HG02642 (cell line): ENCODE results near the gene KCNG4.

Experiments used
- ATAC-seq: cut with Tn5 transposase; IDR thresholded peaks from one replicate; pipeline ENCODE4 v1.9.1; 2021; ENCODE audit warnings: mild to moderate bottlenecking; ENCODE audit not compliant: unreplicated experiment, poor library complexity

The KCNG4 gene

DNA sequence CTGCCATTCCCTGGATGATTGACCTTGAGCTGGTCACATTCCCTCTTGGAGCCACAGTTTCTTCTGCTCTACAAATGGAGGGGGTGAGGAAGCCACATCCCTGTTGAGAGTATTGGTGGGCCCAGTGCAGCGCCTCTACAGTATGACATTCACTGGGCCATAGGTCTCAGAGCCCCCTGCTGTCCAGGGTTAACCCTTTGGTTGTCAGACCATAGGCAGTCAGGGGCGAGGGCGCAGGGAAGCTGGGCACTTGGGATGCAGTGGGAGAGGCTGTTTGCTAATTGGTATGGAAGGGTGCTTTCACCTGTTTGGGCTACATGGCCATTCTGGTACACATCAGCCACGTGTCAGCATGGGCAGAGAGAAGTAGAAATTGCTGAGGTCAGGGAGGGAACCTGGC lies 27.6 kb upstream of the KCNG4 start:
- ATAC-seq, result no peak

DNA sequence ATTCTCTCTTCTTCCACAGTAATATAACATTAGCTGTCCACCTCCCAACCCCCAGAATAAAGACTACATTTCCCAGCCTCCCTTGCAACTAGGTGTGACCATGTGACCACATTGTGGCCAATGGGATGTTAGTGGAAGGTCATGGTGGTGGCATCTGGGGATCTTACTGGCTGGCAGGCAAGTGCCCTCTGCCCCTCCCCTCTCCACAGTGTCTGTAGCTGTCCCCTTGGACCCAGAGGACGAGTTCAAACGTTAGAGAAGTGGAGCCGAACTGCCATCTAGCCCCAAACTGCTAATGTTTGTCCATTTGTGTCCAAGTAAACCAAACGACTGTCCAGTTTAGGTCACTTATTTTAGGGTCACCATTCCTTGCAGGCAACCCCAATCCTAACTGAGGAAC lies 26.6 kb upstream of the KCNG4 start:
- ATAC-seq, result no peak

DNA sequence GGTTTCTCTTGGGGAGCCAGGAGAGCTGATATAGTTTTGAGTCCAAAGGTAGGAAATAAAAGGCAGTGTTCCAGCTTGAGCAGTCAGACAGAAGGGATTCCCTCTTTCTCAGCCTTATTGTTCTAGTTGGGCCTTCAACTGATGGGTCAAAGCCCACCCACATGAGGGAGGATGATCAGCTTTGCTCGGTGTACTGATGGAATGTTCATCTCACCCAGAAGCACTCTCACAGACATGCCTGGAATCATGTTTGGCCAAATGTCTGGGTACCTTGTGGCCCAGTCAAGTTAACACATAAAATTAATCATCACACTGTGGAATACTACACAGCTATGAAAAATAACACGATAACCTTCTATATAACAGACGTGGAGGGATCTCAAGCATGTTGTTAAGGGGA lies 23.1 kb upstream of the KCNG4 start:
- no peak for ATAC-seq

DNA sequence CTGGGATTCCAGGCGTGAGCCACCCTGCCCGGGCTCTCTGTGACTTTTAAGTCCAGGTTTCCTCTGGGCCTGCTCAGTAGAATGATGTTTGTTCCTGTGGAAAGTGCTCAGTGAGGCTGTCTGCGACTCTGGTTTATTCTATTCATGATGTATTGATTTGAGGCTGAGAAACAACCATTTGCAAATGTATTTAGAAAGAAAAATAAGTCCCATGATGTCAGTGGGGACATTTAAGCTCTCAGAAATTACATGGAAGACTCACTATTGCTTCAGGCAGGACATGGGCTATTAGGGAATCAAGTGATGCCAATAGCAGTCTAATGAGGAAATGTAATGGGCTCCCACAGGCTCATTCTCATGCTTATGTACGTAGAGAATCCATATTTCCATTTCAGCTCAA lies 22.2 kb upstream of the KCNG4 start:
- ATAC-seq, result no peak

DNA sequence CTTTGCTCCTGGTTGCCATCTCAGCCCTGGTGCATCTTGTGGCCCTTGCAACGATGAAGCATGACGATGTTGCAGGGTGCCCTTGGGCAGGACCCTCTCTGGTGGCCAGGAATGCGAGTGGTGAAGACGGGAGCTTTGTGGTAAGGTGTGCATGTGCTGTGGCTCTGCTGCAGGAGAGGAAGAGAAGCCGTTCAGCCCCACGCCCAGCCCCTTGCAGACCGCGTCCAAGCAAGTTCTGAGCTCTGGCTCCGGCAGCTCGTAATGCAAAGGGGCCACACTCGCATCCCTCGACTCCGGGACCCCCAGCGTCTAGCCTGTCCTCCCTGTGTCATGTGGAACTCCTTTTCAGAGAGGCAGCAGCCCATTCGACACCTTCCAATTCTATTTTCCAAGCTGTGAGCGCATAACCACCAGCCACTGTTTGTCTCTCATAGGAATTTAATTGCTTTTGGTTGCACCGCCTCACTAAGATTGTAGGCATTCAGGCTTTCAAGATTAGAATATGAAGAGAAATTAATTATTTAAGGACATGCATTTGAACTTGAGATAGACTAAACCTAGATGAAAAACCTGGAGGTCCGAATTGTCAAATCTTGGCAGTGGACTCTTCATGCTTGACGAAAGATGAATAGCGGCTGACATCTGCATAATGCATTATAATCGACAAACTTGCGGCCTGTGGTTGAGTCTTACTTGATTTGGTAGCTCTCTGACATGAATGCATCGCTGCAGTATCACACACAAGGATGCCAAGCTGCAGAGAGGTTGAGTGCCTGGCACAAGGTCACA lies 21.1 kb upstream of the KCNG4 start:
- no peak for ATAC-seq

DNA sequence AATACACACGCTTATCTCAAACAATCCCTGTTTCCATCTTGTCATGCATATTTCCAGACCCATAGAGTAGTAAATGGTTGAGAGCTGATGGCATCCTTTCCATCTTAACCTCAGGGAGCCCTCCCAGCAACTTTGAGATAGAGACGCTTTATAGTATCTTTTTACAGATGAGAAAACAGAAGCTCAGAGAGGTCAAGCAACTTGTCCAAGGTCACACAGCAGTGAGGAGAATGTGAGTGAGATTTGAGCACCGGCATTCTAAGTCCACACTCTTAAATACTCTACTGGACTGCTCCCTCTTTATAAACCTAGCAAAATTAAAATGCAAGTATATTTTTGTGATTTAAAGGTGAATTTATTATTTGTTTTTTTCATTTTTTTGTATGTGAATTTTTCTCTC lies 19.9 kb upstream of the KCNG4 start:
- ATAC-seq, result no peak

DNA sequence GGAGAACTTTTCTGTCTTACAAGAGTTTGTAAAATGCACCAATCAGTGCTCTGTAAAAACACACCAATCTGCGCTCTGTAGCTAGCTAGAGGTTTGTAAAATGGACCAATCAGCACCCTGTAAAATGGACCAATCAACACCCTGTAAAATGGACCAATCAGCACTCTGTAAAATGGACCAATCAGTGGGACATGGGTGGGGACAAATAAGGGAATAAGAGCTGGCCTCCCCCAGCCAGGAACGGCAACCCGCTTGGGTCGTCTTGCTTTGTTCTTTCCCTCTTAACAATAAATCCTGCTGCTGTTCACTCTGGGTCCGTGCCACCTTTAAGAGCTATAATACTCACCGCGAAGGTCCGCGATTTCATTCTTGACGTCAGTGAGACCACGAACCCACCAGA lies 18.5 kb upstream of the KCNG4 start:
- ATAC-seq, result no peak

DNA sequence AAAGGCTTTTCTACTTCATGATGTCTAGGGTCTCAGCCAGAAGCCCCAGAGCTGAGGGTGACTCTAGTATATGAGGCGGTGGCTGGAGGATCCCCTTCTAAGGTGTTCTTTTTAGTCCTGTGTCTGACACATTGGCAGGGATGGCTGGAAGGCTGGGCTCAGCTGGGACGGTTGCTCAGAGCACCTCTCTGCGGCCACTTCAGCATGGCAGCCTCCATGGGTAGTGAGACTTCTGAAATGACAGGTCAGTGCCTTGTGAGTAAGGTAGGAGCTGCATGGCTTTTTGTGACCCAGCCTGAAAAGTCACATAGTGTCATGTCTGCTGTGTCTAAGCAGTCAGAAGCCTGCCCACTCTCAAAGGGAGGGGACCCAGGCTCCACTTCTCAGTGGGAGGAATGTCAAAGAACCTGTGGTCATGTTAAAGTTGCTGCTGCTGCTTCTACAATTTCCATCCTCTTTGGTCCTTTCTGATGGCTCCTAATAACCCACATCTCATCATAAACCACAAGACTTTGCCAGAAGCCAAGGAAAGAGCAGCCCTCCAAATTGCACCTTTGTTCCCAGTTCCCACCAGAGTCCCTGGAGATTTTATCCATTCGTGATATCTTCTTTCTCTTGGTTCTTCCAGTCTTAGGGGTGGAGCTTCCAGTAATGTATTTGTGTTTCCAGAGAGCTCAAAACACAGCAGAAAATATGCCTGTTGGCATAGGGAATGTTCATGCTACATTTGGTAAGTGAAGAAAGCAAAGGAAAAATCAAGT lies 15.4 kb upstream of the KCNG4 start:
- ATAC-seq, result no peak

DNA sequence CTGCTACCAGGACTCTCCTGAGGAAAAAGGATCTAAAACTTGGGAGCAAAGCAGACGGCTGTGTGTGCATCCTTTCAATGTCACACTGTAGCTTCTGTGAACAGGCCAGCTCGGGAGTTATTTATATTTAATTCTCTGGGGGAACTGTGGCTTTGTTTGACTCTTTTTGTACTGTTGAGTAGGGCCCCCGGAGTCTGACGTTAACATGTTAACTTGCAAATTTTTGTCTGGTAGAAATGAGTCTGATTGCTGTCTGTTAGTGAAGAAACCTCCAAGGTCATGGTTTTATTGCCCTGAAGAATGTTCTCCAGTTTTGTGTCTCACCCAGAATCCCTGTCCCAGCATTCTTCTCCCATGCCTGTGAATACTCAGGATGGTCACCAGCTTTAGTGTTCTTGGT lies 14.2 kb upstream of the KCNG4 start:
- no peak for ATAC-seq

DNA sequence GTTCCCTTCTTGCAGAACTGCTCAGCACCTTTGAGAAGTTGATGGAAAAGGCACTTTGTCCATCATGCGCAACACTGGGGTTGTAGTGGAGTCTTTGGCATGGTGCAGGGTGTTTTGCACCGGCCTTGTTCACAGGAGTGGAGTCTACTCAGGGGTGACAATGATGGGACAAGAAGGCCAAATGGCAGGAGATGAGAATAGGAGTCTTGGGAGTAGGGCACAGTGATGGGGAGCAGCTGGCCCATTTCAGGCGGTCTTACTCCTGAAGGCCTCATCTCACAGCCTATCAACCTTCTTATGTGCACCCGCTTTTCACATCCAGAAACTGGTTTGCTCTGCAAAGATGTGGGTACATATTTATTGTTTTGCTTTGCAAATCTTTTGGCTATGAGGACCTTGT lies 13.4 kb upstream of the KCNG4 start:
- no peak for ATAC-seq

DNA sequence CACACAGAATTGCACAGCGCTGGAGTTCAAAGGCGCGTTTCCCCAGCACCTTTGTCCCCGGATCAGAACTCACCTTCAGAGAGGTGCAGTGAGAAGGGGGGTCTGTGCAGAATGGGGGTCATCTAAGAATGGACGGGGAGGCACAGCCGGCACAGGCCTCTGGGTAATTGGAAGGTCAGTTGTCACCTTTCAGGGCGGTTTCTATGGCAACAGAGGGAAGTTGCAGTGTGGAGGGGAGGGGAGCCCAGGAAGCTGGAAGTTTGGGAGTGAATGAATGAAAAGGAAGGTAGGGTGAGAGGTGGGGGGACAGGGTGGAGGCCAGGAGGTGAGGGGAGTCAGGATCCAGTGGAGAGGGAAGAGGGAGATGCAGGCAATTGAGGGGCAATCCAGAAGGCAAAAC lies 12.4 kb upstream of the KCNG4 start:
- ATAC-seq, result no peak

DNA sequence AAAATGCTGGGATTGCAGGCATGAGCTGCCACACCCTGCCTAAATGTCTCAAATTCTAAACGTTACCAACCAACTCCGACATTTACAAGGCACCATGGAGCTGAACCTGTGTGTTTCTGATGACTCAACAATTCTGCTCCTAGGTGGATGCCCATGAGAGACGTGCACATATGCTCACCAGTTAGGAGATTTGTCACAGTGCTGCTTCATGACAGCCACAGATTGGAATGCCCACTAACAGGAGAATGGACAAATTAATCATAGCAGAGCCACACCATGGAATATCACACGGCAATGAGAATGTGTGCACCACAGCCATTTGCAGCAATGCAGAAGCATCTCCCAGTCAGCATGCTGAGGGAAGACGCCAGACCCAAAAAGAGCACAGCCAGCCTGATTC lies 8.0 kb upstream of the KCNG4 start:
- no peak for ATAC-seq

DNA sequence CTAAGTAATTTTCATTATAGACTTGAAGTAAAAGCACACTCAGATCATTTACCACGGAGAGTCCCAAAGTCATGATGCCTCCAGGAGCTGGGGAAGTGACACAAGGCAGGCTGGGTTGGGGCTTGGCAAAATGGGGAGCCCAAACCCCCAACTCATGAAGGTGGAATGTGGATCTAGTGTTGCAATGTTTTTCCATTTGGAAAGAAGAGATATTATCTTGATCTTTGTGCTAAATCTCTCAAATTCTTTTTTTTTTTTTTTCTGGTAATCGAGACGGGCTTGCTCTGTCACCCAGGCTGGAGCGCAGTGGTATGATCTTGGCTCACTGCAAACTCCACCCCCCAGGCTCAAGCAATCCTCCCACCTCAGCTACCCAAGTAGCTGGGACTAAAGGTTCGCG lies 7.5 kb upstream of the KCNG4 start:
- ATAC-seq, result no peak

DNA sequence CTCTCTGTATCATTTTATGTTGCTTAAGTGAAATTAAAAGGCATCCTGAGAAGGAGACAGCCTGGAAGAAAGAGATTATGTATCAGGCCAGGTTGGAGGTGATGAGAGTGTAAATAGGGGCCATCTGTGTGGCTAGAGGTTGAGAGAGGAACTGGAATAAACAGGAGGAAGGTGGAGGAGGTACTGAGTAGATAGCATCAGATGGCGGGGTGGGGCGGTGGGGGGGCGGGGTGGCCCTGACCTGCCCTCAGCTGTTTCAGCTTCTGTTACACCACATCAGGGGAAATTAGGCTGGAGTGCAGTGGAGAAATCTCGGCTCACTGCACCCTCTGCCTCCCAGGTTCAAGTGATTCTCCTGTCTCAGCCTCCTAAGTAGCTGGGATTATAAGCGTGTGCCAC lies 6.9 kb upstream of the KCNG4 start:
- no peak for ATAC-seq

DNA sequence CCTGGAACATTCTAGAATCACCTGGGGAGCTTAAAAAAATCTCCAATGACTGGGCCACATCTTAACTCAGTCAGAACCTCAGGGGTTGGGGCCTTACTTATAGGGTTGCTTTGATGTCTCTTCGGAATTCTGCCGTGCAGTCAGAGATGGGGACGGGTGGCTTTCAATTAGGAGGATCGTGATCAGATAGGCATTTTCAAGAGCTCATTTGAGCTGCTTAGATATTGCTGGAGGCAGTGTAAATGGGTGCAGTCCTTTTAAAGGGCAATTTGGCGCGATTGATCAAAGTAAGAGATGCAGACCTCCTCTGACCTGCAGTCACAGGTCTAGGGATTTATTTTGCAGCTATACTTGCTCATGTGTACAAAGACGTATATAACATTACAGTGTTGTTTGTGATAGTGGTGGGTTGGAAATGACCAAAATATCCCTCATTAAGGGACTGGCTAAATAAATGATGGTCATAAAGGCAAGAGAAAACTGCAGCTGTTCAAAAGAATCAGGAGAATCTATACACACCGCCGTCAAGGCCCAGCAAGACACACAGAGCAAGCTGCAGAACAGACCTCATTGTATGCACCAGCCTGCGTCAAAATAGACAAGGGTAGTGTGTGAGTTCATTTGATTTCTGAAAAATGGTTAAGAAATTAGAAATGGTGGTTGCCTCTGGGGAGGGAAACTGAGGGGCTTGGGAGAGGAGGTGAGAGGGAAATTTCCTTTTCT lies 6.3 kb upstream of the KCNG4 start:
- ATAC-seq, result no peak

DNA sequence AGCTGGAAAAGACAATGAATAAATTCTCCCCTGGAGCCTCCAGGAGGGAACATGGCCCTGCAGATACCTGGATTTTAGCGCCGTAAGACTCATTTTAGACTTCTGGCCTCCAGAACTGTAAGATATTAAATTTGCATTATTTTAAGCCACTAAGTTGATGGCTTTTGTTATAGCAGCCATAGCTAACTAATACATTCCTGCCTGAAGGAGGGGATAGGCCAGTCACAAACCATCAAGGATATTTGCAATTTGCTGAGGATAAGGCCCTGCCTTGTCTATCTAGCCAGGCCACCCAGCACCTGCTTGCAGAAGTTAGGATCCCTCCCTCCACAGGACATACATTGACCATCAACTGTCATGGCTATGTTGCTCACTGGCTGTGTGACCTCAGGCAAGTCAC lies 4.9 kb upstream of the KCNG4 start:
- ATAC-seq, result no peak

DNA sequence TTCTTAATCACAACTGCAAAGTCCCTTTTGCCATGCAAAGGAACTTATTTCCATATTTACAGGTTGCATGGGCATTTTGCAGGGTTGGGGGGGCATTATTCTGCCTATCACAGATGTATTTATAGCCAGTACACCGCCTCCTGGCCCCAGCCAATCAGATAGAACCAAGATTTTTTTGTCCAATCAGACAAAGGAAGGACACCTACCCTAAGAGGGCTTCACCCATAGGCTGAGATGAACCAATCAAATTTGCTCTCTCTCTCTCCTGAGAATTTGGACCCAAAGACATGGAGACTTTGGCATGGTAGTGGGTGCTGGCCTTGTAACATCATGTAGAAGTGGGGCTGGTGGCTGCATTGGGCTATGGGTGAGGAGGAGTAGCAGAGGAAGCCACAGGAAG lies 3.9 kb upstream of the KCNG4 start:
- ATAC-seq, result no peak

DNA sequence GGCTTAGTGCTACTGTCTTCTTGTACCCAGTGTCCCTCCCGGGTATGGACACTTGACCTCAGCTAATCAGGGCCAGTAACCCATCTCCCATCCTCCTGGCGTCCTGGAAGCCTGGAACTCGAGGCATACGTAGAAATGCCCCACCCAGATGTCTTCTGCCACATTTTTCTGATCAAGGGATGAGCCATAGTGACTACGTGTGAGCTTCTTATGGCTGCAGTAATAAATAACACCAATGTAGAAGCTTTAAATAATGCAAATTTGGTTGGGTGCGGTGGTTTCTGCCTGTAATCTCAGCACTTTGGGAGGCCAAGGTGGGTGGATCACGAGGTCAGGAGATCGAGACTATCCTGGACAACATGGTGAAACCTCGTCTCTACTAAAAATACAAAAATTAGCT lies 3.0 kb upstream of the KCNG4 start:
- ATAC-seq, result no peak

DNA sequence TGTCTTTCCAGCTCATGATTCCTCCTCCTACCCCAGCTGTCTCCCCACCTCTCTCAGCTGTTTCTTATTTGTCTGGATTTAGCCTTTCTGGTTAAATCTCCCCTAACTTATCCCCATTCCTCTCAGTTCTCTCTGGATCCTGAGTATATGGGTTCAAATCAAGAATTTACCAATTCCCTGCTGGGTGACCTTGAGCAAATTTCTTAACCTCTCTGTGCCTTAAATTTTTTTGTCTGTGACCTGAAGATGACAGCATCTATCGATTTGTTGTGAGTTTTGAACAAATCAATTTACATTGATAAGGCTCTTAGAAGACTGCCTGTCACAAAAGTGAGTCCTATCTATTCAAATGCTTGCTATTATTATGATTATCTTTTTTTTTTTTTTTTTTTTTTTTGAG lies 2.0 kb upstream of the KCNG4 start:
- ATAC-seq, result no peak

DNA sequence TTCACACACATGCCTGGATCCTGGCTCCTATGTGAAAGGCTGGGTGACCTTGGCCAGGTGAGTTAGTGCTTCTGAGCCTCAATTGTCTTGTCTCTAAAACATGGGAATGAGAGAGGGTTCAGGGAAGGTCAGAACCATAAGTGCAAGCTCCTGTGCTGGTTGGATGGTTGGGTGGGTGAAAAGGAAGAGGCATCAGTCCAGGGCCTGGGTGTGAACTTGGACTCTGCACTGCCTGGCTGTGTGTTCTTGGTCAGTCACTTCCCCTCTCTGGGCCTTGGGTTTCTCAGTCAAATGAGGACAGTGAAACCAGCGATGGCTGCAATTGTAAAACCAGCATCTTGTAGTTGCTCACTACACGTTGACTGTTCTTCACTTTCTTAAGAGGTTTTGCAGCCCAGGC lies 643 bp upstream of the KCNG4 start:
- ATAC-seq, result no peak

DNA sequence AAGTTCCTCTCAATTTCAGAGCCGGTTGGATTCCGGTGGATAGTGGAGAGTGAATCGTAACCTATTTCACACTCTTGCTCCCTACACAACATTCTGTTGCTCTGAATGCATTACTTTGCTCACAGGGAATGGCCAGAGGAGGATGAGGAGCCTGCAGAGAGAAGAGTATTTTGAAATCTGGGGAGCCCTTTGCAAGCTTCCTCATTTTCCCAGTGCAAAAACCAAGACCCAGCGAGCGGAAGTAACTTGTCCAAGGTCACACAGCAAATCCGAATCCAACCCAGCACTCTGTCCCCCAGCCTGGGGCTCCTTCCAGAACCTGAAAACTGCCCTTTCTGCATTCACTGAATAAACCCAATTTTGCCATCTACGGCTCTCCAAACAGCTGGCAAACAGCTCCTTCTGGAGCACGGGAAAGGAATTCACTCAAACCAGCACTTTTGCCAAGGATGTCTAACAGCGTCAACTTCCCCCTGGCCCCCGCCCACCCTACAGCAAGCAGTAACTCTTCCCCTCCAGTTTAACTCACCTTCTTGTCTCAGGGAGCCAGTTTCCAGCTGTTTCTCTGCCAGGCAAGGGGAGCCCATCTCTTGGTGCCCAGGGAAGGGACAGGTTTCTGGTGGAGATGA lies 557 bp downstream of the KCNG4 start:
- no peak for ATAC-seq
